Astrocyte of the cerebellum (primary cell): ENCODE measurements around the gene PRLH.

Source experiments
- DNase-seq: peaks from one replicate; pipeline ENCODE4 v3.0.0-alpha.2; 2011; ENCODE audit warnings: low read depth
- H3K4me3 ChIP-seq: 2 replicates; pipeline ENCODE4 v1.5.1; 2011; ENCODE audit warnings: mild to moderate bottlenecking, low read depth, low read length, moderate library complexity
- in situ Hi-C: cut with HindIII; loops from 2 replicates; pipeline ENCODE4 v1.10.0; 2017; ENCODE audit warnings: low sequenced_read_pairs
- TF ChIP-seq, protein P1 (sequence below): IDR thresholded peaks from 2 replicates; pipeline ENCODE4 v1.5.1; 2012; ENCODE audit warnings: low read length, low read depth, moderate library complexity, mild to moderate bottlenecking; ENCODE audit errors: missing control alignments

The PRLH gene

DNA sequence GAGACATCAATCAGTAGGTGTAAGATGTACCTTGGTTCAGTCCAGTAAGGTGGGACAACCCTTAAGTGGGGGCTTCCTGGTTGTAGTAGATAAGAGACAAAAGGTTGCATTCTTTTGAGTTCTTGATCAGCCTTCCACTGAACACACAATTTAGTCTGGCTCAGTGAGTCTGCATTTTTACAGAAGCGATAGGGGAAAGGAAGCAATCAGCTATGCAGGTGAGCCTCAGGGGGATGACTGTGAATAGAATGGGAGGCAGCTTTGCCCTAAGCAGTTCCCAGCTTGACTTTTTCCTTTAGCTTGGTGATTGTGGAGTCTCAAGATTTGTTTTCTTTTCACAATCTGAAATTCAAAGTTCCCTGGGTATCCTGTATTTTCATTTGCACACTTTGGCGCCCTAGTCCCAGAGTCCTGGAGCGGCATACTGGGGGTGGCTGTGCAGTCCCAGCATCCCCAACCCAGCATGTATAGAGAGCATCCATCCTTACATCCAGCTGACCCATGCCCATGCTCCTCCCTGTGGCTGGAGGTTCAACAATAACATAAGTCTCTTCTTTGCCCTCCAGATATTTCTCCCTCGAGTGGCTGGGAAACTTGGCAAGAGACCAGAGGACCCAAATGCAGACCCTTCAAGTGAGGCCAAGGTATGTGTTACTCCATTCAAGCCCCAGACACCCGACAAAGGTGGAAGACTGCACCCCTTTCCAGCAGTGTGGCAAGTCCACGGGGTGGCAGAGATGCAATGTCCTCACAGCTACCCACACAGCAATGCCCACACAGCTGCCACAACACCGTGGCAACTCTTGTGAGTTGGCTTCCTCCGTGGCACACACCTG, 20.1 kb upstream of the PRLH start:
- H3K4me3 ChIP-seq = no peak overlapping the region
- no peak for DNase-seq
- TF ChIP-seq, protein P1, sequence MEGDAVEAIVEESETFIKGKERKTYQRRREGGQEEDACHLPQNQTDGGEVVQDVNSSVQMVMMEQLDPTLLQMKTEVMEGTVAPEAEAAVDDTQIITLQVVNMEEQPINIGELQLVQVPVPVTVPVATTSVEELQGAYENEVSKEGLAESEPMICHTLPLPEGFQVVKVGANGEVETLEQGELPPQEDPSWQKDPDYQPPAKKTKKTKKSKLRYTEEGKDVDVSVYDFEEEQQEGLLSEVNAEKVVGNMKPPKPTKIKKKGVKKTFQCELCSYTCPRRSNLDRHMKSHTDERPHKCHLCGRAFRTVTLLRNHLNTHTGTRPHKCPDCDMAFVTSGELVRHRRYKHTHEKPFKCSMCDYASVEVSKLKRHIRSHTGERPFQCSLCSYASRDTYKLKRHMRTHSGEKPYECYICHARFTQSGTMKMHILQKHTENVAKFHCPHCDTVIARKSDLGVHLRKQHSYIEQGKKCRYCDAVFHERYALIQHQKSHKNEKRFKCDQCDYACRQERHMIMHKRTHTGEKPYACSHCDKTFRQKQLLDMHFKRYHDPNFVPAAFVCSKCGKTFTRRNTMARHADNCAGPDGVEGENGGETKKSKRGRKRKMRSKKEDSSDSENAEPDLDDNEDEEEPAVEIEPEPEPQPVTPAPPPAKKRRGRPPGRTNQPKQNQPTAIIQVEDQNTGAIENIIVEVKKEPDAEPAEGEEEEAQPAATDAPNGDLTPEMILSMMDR = no peak
- in situ Hi-C loops = no loop called here

DNA sequence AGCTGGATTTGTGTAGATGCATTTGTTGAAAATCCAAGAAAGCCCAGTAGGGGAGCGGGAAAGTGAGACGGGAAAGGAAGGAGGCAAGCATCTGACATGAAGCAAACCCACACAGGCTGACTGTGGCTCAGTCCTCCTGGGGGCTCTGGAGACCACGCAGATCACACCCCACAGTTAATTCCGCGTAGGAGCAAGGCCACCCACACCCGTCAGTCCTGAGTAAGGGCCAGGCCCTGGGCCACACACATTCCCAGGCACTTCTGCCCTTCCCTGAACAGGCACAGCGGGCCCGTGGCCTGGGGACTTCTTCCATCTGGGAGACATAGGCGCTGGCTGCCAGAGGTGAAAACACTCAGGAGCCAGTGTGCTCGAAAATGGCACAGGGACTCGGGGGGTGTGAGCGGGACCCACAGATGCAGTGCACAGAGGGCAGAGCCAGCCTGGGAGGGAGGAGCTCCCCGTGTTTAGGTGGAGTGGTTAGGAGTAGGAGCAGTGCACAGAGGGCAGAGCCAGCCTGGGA, 19.4 kb upstream of the PRLH start:
- no peak overlapping the region for H3K4me3 ChIP-seq
- in situ Hi-C loops = no loop called here
- TF ChIP-seq, protein P1 = no peak
- no peak for DNase-seq

DNA sequence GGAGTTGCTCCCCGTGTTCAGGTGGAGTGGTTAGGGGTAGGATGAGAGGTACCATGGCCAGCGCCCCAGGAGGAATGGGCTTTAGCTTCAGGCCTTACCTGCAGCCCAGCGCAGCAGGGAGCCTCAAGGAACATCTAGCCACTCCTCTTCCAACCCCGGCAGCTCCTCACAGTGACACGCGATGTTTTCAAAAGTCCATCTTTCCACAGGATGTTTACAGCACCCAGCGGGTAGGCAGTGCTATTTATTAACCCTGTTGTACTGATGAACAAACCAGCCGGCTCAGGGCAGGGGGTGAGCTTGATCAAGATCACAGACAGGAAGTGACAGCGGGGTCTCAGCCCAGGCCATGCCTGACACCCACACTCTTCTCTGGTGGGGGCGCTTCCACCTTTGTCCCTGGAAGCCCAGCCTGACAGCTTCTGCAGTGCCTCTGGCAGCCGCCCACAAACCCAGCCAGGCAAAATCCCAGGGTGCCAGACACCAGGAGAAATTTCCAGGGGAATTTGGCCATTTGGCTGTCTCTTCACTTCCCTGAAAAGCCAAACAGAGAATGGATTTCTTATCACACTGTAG, 18.4 kb upstream of the PRLH start:
- TF ChIP-seq, protein P1 = no peak
- no peak overlapping the region for H3K4me3 ChIP-seq
- in situ Hi-C loops = no loop called here
- DNase-seq = no peak

DNA sequence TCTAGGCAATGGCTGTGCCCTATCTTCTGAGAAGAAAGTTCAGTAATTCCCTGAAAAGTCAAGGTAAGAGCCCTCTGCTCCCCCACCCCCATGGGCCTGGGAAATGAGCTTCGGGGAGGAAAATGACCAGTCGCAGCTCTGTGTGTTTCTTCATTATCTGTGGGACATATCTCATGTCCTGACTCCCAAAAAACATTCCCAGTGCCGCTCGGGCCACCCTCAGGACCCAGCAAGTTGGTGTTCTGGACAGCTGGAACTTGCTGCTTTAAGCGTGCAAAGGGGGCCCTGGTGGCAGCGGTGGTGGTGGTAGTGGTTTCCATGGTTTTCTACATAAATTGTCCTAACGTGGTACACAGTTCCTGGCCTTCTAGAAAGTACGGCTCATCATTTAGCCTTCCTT, 17.2 kb upstream of the PRLH start:
- no peak overlapping the region for H3K4me3 ChIP-seq
- TF ChIP-seq, protein P1 = no peak
- no peak for DNase-seq
- in situ Hi-C loops = no loop called here

DNA sequence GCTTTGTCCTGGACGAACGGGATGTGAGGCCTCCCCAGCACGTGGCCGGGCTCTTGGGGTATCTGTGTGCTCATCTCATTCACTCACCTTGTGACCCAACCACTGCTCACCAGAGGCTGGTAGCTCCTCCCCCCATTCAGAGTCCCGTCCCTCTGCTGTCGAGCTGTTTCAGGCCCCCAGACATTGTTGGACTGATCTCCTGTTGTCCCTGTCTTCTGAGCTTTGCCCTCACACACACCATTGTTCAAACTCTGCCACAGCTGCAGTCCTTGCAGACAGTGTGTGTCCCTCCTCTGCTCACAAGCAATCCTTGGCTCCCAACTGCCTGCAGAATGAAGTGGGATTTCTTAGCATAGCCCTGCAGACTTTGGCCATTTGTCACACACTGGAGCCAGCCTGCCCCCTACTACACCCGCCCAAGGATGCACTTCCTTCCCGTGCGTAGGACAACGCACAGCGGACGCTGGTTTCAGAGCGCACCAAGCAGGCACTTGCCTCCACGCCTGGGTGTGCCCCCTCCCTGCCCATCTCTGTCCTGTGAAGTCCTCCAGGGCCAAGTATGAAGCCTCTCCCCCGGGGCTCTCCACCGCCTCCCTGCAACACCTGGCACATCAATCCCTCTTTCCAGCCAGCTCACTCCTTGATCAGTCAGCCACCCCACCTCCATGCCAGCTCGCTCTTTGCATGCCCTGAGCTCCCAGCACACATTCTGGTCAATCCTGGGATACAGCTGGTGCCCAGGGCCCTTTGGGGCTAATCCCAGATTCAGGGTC, 16.5 kb upstream of the PRLH start:
- TF ChIP-seq, protein P1 = no peak
- H3K4me3 ChIP-seq = no peak overlapping the region
- in situ Hi-C loops = no loop called here
- no peak for DNase-seq

DNA sequence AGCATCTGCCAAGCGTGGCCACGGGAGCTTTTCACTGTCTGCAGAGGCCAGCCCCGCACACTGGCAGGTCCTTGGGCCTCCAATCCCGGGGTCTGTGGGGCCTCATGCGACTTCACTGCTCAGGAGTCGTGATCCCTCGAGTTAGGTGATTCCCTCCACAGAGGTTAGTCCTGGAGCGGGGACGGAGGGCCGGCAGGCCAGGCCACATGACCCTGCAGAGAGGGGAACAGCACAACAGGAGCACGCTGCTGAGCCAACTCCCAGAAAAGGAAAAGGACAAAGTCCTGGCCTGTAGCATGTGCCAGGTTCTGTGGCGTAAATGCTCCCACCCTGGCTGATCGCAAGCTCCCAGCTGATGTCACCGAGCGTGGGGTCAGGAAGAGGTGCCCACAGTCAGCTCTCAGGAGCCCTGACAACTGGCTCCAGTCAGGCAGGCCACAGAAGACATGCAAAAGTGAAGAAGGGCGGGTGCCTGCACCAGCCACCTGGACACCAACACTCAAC, 15.3 kb upstream of the PRLH start:
- TF ChIP-seq, protein P1 = no peak
- DNase-seq = no peak
- H3K4me3 ChIP-seq = no peak overlapping the region
- in situ Hi-C loops = no loop called here
